Prostate gland (tissue), 2 donors: ENCODE data around the gene CYP2C18. TPM values are rescaled to one million over a fixed set of nuclear protein-coding genes. Genes with fewer than 3 reads are reported as not detected.

Experiments used
- DNase-seq: peaks from one replicate; pipeline ENCODE4 v3.0.0-alpha.2; 2019; ENCODE audit warnings: low spot score
- H3K27ac ChIP-seq, 2 donors: fragments of 200-600 bp; sonication (generic); 2 replicates each; pipeline ENCODE4 v1.5.1; 2017 to 2019
- H3K27me3 ChIP-seq: fragments of 200-600 bp; sonication (generic); replicated peaks from 2 replicates; pipeline ENCODE4 v1.5.1; 2019; ENCODE audit not compliant: insufficient read depth
- H3K36me3 ChIP-seq, 2 donors: fragments of 200-600 bp; sonication (generic); 1 replicate in 1 of 2; 2 replicates in 1 of 2; pipeline versions ENCODE4 v1.5.1 to v1.8.1; 2017 to 2019
- H3K4me1 ChIP-seq: fragments of 200-600 bp; sonication (generic); replicated peaks from 2 replicates; pipeline ENCODE4 v1.5.1; 2019
- H3K4me3 ChIP-seq, 2 donors: fragments of 200-600 bp; sonication (generic); 2 replicates each; pipeline ENCODE4 v1.5.1; 2017 to 2019
- H3K9me3 ChIP-seq: fragments of 200-600 bp; sonication (generic); 2 replicates; pipeline ENCODE4 v1.5.1; 2017
- CTCF ChIP-seq, 4 experiments: fragments of 200-600 bp in 2 of 4; fragments of 450-650 bp in 2 of 4; sonication (generic) in 2 of 4; IDR thresholded peaks; 1 replicate in 3 of 4; 2 replicates in 1 of 4; pipeline ENCODE4 v1.5.1; 2016 to 2019; ENCODE audit warnings: antibody characterized with exemption in 4 of 4, mild to moderate bottlenecking in 2 of 4, moderate library complexity in 2 of 4
- POLR2A ChIP-seq: fragments of 450-650 bp; IDR thresholded peaks from one replicate; pipeline ENCODE4 v1.6.1; 2016; ENCODE audit warnings: antibody characterized with exemption, mild to moderate bottlenecking
- POLR2AphosphoS5 ChIP-seq: sonication (generic); formaldehyde crosslinking; IDR thresholded peaks from one replicate; pipeline ENCODE4 v1.6.1; 2017; ENCODE audit warnings: antibody characterized with exemption
- WGBS: methylation state at CpG from one replicate; pipeline ENCODE4 v1.1.5; 2018; 5-methylcytosine and 5-hydroxymethylcytosine counted together
- intact Hi-C: fragments of 100-400 bp; cut with DNase I; formaldehyde crosslinking; loops from one replicate; pipeline ENCODE4 v1.14.2; 2022
- total RNA-seq, 2 donors: library from RNA; depleted of rRNA; stranded (reverse); fragments of >200 nt; gene quantifications; one replicate each; pipeline ENCODE4 v1.1.0, GENCODE V29; 2016

Gene CYP2C18
- total RNA-seq, 2 donors from 2014 or later = not detected

GRCh38 chr10:94738588-94738987 is 55.1 kb downstream of the CYP2C18 start:
- no peak overlapping the region for H3K27ac ChIP-seq
- H3K4me1 ChIP-seq = no peaks in the 10 kb centered on the region
- no peaks in the 10 kb centered on the region for H3K27me3 ChIP-seq
- intact Hi-C loops = no loop called here
- H3K9me3 ChIP-seq = no peaks in the 10 kb centered on the region
- 59% methylated on average over 2 of the region's 2 CpGs for WGBS
- H3K4me3 ChIP-seq = no peak overlapping the region
- no peak for TF ChIP-seq POLR2A
- no peak for TF ChIP-seq POLR2AphosphoS5
- no peak for TF ChIP-seq CTCF (IDR thresholded peaks at IDR 0.05)
- no peak for DNase-seq
- no peaks in the 10 kb centered on the region for H3K36me3 ChIP-seq

GRCh38 chr10:94747137-94747536 is 63.6 kb downstream of the CYP2C18 start:
- intact Hi-C loops = no loop called here
- 85% methylated on average over 2 of the region's 2 CpGs for WGBS
- Histone ChIP-seq H3K36me3 (no peaks in the 10 kb centered on the region), H3K4me1 (no peaks in the 10 kb centered on the region), H3K27ac (no peak overlapping the region), H3K9me3 (no peaks in the 10 kb centered on the region), H3K27me3 (no peaks in the 10 kb centered on the region), H3K4me3 (no peak overlapping the region)
- TF ChIP-seq CTCF (IDR thresholded peaks at IDR 0.05) (no peak), POLR2A (no peak), POLR2AphosphoS5 (no peak)
- DNase-seq = no peak

- TF ChIP-seq POLR2A = no peak
- TF ChIP-seq POLR2AphosphoS5 = no peak
- no peak for TF ChIP-seq CTCF (IDR thresholded peaks at IDR 0.05)
- 83% methylated on average over 4 of the region's 4 CpGs for WGBS
- Histone ChIP-seq H3K4me3 (no peak overlapping the region), H3K9me3 (no peaks in the 10 kb centered on the region), H3K27me3 (no peaks in the 10 kb centered on the region), H3K27ac (no peak overlapping the region), H3K4me1 (no peaks in the 10 kb centered on the region), H3K36me3 (no peaks in the 10 kb centered on the region)
- intact Hi-C loops = no loop called here
- no peak for DNase-seq
Measured at GRCh38 chr10:94747838-94748237, 64.3 kb downstream of the CYP2C18 start.

- H3K27me3 ChIP-seq = no peaks in the 10 kb centered on the region
- no peaks in the 10 kb centered on the region for H3K9me3 ChIP-seq
- intact Hi-C loops = no loop called here
- H3K27ac ChIP-seq = no peak overlapping the region
- no peaks in the 10 kb centered on the region for H3K4me1 ChIP-seq
- no peak for TF ChIP-seq POLR2A
- TF ChIP-seq CTCF (IDR thresholded peaks at IDR 0.05) = no peak
- no peak for TF ChIP-seq POLR2AphosphoS5
- 63% methylated on average over 2 of the region's 2 CpGs for WGBS
- H3K36me3 ChIP-seq = no peaks in the 10 kb centered on the region
- no peak overlapping the region for H3K4me3 ChIP-seq
- DNase-seq = no peak
Measured at GRCh38 chr10:94757916-94758315, 74.4 kb downstream of the CYP2C18 start.

GRCh38 chr10:94760586-94761178 is 77.2 kb downstream of the CYP2C18 start:
- 78% methylated on average over 2 of the region's 2 CpGs for WGBS
- Histone ChIP-seq H3K4me3 (no peak overlapping the region), H3K9me3 (no peaks in the 10 kb centered on the region), H3K27me3 (no peaks in the 10 kb centered on the region), H3K27ac (no peak overlapping the region), H3K4me1 (no peaks in the 10 kb centered on the region), H3K36me3 (no peaks in the 10 kb centered on the region)
- intact Hi-C loops = no loop called here
- no peak for DNase-seq
- TF ChIP-seq POLR2A = no peak
- no peak for TF ChIP-seq POLR2AphosphoS5
- no peak for TF ChIP-seq CTCF (IDR thresholded peaks at IDR 0.05)
